ENCODE measurements around the gene MARCKSL1.

DNA sequence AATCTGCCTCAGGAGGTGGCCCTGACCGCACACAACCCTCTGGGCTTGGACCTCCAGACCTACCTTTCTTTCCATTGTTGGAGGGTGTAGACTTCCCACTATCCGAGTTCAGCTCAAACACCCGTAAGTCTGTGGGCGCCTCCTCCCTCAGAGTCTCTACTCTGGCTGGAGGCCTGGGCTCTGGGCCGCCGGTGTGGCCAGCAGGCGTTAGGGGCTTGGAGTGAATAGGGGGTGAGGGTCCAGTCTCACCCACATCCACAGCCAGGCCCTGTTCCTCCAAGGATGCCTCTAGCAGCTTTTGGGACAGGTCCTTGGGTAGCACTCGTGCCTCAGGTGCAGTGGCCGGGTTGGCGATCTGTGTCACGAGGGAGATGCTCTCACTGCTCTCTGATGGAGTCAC lies 40.2 kb upstream of the MARCKSL1 start:
- TF ChIP-seq CTCF (conservative IDR thresholded peaks at IDR 0.05) (no peak), ZFX (IDR thresholded peaks at IDR 0.05) (no peak)

All from C4-2B (cell line).